Activated naive CD4-positive, alpha-beta T cell treated with anti-CD3 and anti-CD28 coated beads, Interleukin-2, amount 50 U/mL, for 24 hours (primary cell): ENCODE data around the gene ZNF581.

ENCODE experiments used
- H3K27ac Mint-ChIP-seq: one replicate; pipeline ENCODE4 v1.8.0; 2021; ENCODE audit warnings: mild to moderate bottlenecking, mixed read lengths
- H3K27me3 Mint-ChIP-seq: one replicate; pipeline ENCODE4 v1.8.0; 2021; ENCODE audit warnings: mixed read lengths
- H3K36me3 Mint-ChIP-seq: one replicate; pipeline ENCODE4 v1.8.0; 2021; ENCODE audit warnings: mixed read lengths
- H3K4me1 Mint-ChIP-seq: one replicate; pipeline ENCODE4 v1.8.0; 2021; ENCODE audit warnings: mixed read lengths
- H3K4me3 Mint-ChIP-seq: one replicate; pipeline ENCODE4 v1.8.0; 2021; ENCODE audit warnings: mild to moderate bottlenecking, mixed read lengths
- H3K9me3 Mint-ChIP-seq: one replicate; pipeline ENCODE4 v1.8.0; 2021; ENCODE audit warnings: mixed read lengths

The ZNF581 gene

DNA sequence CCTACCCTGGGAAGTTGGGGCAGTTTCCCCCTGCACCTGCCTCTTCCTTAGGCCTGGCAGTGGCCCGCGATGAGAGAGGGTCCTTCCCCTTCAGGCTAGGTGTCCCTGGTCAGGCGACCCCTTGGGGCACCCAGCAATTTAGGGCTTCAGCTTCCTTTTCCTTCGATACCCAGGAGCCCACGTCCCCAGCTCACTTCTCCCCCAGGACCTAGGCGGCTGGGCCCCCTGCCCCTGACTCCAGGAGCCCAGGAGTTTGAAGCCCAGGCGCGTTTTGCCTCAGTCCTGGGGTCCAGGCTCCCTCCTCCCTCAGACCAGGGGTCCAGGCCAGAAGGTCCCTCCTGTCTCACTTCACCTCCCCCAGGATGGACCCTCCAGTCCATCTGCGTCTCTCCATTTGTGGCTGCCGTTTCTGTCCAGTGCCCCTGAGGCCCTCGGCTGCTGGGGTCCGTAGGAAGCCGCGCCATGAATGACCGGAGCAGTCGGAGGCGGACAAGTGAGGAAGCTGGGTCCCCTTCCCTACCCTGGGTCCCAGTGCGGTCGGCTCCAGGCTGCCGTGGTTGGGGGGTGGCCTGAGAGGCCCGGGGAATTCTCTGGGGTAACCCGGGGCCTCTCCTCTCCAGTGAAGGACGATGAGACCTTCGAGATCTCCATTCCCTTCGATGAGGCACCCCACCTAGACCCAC, 5.3 kb downstream of the ZNF581 start:
- Mint-ChIP-seq H3K9me3 (no peaks in the 10 kb centered on the region), H3K36me3 (peaks cover 1% of the 10 kb centered on the region), H3K27ac (peak overlapping the region; percentile 76), H3K27me3 (no peaks in the 10 kb centered on the region), H3K4me3 (peak overlapping the region; percentile 82), H3K4me1 (peaks cover 47% of the 10 kb centered on the region)

DNA sequence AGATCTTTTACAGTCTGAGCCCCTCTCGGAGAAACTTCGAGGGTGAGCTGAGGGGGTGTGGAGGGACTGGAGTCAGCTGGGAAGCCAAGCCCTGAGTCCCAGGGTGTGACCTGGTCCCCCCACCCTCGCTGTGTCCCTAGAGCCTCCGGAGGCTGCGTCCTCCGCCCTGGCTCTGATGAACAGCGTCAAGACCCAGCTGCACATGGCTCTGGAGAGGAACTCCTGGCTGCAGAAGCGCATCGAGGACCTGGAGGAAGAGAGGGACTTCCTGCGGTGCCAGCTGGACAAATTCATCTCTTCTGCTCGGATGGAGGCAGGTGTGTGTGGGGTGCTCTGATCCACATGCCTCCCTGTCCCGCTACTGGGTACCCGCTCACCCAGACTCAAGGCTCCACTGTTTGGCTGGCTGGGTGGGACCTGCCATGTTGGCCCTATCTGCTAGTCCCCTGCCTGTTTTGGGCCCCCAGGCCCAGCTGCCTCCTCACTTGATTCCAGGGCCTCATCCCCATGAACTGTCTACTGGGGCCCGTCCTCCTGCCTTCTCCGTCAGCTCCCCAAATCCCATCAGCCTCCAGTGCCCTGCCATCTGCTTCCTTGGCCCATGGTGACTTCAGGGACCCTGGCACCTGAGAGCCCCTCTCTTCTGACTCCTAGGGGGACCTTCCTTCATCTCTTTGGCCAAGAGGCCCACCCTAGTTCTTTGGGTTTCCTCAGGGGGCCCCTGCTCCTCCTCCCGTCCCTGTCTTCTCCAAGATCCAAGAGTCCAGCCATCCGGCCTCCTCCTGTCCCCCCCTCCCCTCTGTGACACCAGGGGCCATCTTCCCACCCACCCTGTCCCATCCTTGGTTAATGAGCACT, 6.0 kb downstream of the ZNF581 start:
- Mint-ChIP-seq H3K27me3 (no peaks in the 10 kb centered on the region), H3K27ac (peak overlapping the region; percentile 88), H3K9me3 (no peaks in the 10 kb centered on the region), H3K4me3 (peak overlapping the region; percentile 82), H3K36me3 (no peaks in the 10 kb centered on the region), H3K4me1 (peaks cover 41% of the 10 kb centered on the region)

DNA sequence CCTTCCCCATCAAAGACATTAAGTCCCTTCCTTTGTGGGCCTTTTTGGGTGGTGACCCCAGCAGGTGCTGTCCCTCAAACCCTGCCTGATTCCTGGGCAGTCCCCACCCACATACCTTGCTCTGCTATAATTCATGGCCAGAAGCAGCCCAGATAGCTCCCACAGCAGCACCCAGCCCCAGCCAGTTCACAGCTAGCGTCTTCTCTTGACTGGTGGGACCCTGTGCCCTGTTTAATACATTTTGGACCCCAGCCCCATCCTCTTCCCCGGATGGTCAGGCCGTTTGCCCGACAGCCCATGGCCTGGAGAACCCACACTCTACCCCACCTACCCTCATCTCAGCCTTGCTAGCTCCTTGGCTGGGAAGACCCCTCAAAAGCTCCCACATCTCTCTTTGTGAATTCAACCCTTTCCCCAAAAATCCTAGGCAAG, 6.7 kb downstream of the ZNF581 start:
- H3K27ac Mint-ChIP-seq, result peak overlapping the region; percentile 79
- H3K4me3 Mint-ChIP-seq, result peak overlapping the region; percentile 54
- H3K9me3 Mint-ChIP-seq, result no peaks in the 10 kb centered on the region
- H3K27me3 Mint-ChIP-seq, result no peaks in the 10 kb centered on the region
- no peaks in the 10 kb centered on the region for H3K36me3 Mint-ChIP-seq
- H3K4me1 Mint-ChIP-seq, result peaks cover 38% of the 10 kb centered on the region

DNA sequence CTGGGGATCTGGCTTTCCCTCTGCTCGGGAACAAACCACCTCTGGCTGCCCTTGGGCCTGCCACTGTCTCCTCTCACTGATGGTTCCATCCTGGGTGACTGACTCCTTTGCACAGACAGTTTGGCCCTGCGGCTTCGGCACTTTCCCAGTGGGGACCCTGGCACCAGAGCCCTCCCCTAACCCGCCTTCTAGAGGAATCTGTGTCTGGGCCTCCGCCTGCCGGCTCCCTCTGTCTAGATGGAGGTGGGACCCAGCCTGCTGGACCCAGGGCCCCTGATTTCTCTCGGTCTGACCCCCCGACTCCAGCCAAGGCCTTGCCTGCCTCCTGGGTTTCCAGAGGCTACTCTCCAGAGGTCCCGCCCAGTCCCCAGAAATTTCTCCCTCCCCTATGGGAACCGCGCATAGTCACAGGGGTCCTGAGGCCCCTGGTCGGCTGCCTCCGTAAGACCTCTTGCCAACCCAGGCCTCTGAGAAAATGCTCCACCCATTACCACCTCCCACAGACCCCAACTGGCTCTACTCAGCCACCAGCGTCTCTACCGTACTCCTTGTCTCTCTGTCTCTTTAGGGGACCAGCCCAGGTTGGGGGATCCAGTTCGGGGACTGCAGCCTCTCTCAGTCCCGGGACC, 7.3 kb downstream of the ZNF581 start:
- H3K27ac Mint-ChIP-seq, result peak overlapping the region; percentile 77
- peaks cover under 1% of the 10 kb centered on the region for H3K36me3 Mint-ChIP-seq
- H3K9me3 Mint-ChIP-seq, result no peaks in the 10 kb centered on the region
- no peaks in the 10 kb centered on the region for H3K27me3 Mint-ChIP-seq
- peak overlapping the region; percentile 54 for H3K4me3 Mint-ChIP-seq
- peaks cover 32% of the 10 kb centered on the region for H3K4me1 Mint-ChIP-seq

DNA sequence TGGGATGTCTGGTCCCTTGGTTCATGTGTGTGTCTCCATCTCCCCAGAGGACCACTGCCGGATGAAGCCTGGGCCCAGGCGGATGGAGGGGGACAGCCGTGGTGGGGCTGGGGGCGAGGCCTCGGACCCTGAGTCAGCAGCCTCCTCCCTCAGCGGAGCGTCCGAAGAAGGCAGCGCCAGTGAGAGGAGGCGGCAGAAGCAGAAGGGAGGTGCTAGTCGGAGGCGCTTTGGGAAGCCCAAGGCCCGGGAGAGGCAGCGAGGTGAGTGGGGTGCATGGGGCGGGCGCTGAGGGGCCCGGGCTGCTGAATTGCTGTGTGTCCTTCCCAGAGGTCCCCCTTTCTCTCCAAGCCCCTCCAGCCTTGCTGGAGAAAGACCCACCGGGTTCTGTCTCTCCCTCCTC, 7.8 kb downstream of the ZNF581 start:
- Mint-ChIP-seq H3K27me3 (no peaks in the 10 kb centered on the region), H3K36me3 (peaks cover 5% of the 10 kb centered on the region), H3K9me3 (no peaks in the 10 kb centered on the region), H3K4me1 (peaks cover 38% of the 10 kb centered on the region), H3K27ac (no peak overlapping the region), H3K4me3 (no peak overlapping the region)

DNA sequence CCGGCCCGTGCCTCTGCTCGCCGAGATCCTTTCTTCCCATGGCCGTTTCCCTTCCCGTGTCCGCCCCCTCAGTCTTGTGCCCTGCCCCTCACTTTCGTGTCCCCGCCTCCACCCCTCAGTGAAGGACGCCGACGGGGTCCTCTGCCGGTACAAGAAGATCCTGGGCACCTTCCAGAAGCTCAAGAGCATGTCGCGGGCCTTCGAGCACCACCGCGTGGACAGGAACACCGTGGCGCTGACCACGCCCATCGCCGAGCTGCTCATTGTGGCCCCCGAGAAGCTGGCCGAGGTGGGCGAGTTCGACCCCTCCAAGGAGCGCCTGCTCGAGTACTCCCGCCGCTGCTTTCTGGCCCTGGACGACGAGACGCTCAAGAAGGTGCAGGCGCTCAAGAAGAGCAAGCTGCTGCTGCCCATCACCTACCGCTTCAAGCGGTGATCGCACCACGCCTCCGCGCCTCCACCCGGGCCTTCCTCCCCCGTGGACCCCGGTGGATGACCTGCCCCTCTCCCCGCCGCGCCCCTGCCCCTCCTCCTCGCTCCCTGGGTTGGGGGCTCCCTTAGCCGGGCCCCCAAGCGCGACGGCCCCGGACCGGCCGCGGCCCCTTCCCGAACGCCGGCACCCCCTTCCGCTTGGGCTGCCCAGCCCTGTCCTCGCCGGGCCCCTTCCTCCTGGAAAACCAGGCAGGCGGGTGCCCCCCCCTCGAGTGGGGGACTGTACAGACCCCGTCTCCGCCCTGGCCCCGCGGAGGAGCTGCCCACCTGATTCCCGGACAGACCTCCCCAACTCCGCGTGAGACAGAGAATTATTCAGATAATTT, 9.1 kb downstream of the ZNF581 start:
- Mint-ChIP-seq H3K27ac (no peak overlapping the region), H3K36me3 (peaks cover 7% of the 10 kb centered on the region), H3K4me1 (peaks cover 35% of the 10 kb centered on the region)

DNA sequence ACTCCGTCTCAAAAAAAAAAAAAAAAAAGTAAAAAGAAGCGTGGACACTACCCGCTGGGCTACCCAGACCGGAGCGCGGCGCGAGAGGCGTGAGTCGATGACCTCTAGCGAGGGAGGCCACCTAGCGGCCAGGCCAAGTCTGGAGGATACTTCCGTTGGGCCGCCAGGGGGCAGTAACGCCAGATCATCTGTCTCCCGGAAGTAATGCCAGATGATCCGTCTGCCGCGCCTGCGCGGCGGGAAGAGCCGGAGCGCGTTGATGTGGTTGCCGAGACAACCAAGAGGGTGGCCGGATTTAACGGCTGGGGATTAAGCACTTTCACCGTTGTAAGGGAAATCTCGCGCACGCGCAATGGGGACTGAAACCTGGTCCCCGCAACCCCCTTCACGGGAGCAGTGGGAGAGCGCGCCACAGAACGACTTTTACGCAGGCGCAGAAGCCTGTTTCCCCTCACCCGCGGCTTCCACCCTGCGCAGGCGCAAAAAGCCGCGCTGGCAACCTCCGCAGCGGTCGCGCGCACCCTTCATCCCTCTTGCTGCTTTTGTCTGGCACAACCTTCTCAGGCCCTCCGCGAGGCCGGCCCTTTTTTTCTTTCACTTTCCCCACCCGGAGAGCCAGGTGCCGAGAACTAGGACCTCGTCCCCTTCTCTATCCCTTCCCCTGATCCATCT, 10.3 kb downstream of the ZNF581 start:
- Mint-ChIP-seq H3K27ac (peak overlapping the region; percentile 97), H3K36me3 (peaks cover 7% of the 10 kb centered on the region), H3K27me3 (no peaks in the 10 kb centered on the region), H3K9me3 (no peaks in the 10 kb centered on the region), H3K4me3 (peak overlapping the region; percentile 93), H3K4me1 (peaks cover 40% of the 10 kb centered on the region)

More for the DNA sequence above, 9.1 kb downstream of the ZNF581 start:
- H3K9me3 Mint-ChIP-seq, result no peaks in the 10 kb centered on the region
- H3K4me3 Mint-ChIP-seq, result no peak overlapping the region
- no peaks in the 10 kb centered on the region for H3K27me3 Mint-ChIP-seq

DNA sequence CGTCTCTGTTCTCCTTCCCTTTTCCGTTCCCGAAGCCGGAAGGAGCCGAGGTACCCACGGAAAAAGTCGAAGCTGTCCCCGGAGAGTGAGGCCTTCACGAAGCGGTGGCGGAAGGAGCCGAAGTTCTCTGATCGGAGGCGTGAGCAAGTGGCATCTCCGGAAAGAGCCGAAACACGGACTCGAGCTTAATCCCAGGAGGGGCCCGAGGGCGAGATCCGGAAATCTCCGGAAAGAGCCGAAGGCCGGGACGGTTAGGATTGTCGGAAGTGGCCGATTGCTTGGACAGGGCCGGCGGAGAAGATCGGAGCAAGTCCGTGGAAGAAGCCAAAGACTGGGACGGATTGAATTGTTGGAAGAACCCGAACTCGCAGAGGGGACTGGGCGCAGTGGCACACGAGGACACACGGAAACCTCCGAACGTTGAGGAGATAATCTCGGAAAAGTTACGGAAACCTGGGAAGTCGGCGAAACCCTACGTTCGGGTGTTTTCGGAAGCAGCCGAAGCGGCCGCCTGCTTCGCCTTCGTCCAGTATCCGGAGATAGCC, 10.9 kb downstream of the ZNF581 start:
- Mint-ChIP-seq H3K4me1 (peaks cover 39% of the 10 kb centered on the region), H3K9me3 (no peaks in the 10 kb centered on the region), H3K27ac (peak overlapping the region; percentile 97), H3K27me3 (no peaks in the 10 kb centered on the region), H3K36me3 (peaks cover 7% of the 10 kb centered on the region), H3K4me3 (peak overlapping the region; percentile 93)

DNA sequence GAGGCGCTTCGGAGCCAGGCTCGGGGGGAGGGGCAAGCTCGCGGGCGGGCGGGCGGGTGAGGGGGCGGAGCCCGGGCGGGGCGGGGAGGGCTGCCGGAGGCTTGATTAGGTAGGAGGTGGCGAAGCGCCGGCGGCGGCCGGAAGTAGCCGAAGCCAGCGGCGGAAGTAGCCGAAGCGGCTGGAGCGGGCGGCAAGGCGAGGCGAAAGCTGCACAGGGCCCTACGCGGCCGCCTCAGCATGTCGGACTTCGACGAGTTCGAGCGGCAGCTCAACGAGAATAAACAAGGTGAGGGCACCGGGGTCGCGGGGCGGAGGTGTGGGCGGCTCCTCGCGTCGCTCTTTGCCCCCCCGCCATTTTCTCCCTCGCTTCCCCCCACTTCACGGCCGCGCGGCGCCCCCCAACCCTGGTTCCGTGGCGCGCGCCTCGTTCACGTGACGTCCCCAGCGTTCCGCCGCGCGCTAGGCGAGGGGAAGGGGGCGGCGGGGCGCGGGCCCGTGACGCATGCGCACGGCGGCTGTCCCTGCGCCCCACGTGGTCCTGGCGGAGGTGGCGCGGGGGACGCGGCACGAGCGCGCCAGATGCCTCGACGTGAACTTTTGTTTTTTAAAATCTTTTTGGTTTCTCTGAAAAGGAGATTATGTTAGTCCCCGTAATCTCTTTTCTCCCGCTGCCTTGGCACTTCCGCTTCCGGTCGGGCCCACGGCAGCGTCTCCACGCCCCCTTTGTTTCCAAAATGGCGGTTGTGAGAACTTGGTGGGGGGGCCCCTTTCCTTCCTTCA, 11.6 kb downstream of the ZNF581 start, which contains the start of gene U2AF2:
Gene U2AF2 (plus strand): TSS at position 168 of the 780 bp plus-strand sequence. CDS start 70 bp downstream, at position 238.
- H3K36me3 Mint-ChIP-seq, result peaks cover 7% of the 10 kb centered on the region
- H3K4me1 Mint-ChIP-seq, result peaks cover 39% of the 10 kb centered on the region
- peak within 1 kb of the TSS; percentile 99 for H3K27ac Mint-ChIP-seq
- H3K4me3 Mint-ChIP-seq, result peak within 1 kb of the TSS; percentile 93
- H3K27me3 Mint-ChIP-seq, result no peaks in the 10 kb centered on the region
- no peaks in the 10 kb centered on the region for H3K9me3 Mint-ChIP-seq

DNA sequence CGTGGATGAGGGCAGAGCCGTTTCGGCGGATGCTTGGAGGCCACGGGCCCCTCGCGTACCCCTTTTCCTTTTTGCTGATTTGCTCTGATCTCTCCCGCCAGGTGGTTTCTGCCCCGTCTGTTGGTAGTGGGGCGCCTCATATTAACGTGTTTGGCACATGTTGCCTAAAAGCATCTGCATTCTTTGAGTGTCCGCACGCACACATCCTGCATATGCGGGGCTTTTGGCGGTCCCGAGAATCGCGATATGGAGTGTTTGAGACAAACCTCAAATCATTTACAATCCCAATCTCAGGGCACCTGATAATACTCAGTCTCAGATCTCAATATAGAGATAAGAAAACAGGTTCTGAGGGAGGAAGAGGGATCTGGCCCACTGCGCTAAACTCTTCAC, 12.2 kb downstream of the ZNF581 start:
- peaks cover 7% of the 10 kb centered on the region for H3K36me3 Mint-ChIP-seq
- no peaks in the 10 kb centered on the region for H3K27me3 Mint-ChIP-seq
- no peaks in the 10 kb centered on the region for H3K9me3 Mint-ChIP-seq
- peaks cover 40% of the 10 kb centered on the region for H3K4me1 Mint-ChIP-seq
- peak overlapping the region; percentile 93 for H3K4me3 Mint-ChIP-seq
- peak overlapping the region; percentile 99 for H3K27ac Mint-ChIP-seq

DNA sequence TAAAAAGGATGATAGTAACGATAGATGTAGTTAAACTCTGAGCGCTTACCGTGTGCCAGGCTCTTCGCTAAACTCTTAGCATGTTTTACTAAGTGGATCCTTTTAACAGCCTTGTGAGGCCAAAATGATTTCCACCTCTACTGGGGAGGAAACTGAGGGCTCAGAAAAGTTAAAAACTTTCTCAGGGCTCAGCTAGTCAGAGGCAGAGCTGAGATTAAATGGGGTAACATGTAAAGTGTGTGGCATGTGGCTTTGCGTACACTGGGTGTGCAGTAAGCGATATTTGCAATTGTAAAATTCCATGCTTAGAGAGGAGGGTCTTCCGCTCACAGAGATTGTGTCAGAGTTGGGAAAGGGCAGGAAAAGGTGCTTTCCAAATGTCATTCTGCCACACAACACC, 13.1 kb downstream of the ZNF581 start:
- Mint-ChIP-seq H3K4me3 (peak overlapping the region; percentile 93), H3K36me3 (peaks cover 7% of the 10 kb centered on the region)

DNA sequence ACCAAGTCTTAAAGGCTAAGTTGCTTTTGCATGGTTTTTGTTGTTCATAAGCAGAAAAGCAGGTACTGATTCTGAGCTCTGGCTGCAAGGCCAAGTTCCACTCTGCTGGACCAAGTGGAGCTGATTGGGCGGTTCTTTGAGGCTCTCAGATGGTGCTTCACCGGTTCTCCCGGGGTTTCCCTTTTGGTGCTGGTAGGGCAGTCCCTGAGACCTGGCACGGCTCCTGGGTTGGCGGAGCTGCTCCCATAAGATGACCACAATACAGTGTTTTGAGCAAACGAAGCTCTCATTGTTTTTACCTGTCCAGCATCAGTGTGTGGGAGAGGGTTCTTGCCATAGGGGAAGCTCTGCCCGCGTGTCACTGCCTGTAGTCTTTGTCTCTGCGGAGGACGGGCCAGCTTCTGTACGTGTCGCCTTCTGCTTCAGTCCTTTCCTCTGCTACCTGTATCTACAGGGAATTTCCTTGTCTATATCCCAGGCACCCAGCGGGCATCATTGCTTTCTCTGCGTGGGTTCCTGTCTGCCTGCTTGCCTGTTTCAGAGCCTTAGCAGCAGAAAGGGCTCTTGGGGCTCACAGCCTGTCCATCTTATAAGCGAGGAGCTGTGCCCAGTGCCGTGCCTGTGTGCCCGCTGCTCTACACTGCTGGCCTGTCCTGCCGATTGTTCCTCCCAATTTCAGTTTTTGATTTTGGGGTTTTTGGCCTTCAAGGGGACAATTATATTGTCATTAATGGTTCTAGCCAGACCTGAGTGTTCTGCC, 13.7 kb downstream of the ZNF581 start:
- Mint-ChIP-seq H3K27me3 (no peaks in the 10 kb centered on the region), H3K36me3 (peaks cover 10% of the 10 kb centered on the region), H3K9me3 (no peaks in the 10 kb centered on the region), H3K4me3 (peak overlapping the region; percentile 93), H3K27ac (peak overlapping the region; percentile 85), H3K4me1 (peaks cover 42% of the 10 kb centered on the region)

More for the DNA sequence above, 13.1 kb downstream of the ZNF581 start:
- Mint-ChIP-seq H3K27me3 (no peaks in the 10 kb centered on the region), H3K9me3 (no peaks in the 10 kb centered on the region), H3K27ac (peak overlapping the region; percentile 99), H3K4me1 (peaks cover 36% of the 10 kb centered on the region)

DNA sequence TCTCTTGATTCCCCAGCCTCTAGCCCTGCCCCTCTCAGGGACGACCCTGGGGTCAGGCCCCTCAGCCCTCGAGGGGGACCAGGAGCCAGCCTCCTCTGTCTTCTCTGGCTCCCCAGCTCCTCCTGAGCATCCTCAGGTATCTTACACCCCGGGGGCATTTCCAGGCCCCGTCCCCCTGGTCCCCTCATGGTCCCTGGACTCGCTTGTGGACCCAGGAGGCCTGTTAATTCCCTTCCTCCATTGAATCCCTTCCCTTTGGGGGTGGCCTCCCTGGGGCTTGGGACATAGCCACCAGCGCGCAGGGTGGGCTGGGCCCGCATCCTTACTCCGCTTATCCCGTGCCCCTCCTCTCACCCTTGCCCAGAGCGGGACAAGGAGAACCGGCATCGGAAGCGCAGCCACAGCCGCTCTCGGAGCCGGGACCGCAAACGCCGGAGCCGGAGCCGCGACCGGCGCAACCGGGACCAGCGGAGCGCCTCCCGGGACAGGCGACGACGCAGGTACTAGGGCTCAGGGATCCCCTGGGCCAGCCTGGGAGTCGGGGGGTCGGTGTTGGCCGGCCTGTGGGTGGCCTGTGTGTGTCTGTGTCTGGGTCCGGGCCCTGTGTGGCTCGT, 15.5 kb downstream of the ZNF581 start:
- Mint-ChIP-seq H3K4me1 (peaks cover 55% of the 10 kb centered on the region), H3K36me3 (peaks cover 16% of the 10 kb centered on the region), H3K27ac (peak overlapping the region; percentile 92), H3K27me3 (no peaks in the 10 kb centered on the region), H3K9me3 (no peaks in the 10 kb centered on the region), H3K4me3 (peak overlapping the region; percentile 93)
